Caco-2 (cell line): ENCODE data around the gene HSPBP1. TPM values are rescaled to one million over a fixed set of nuclear protein-coding genes. Genes with fewer than 3 reads are reported as not detected.
"Not testable (repeated sequence)": the region's sequence is repeated elsewhere in the genome, so short reads cannot be mapped to it uniquely, and the experiment has no call there.

ENCODE experiments used
- BruUV-seq: library from RNA; stranded (reverse); fragments of 400-500 nt; replicated peaks from 2 replicates; lab custom pipeline; 2021; lab: Mats Ljungman, UMichigan
- CTCF ChIA-PET: fragments of 300-600 bp; sonication (Branson Sonifier 250); formaldehyde crosslinking; loops from one replicate; lab custom pipeline; 2022; ENCODE audit warnings: antibody characterized with exemption; lab: Charles Lee
- POLR2A ChIA-PET: fragments of 300-600 bp; sonication (Branson Sonifier 250); formaldehyde crosslinking; loops from one replicate; lab custom pipeline; 2022; ENCODE audit warnings: antibody characterized with exemption; lab: Charles Lee
- DNase-seq, 2 experiments: peaks; one replicate each; pipeline versions ENCODE4 v3.0.0 to v3.0.0-alpha.2; 2020 to 2022
- H3K27me3 ChIP-seq: replicated peaks from 2 replicates; pipeline ENCODE4 v1.6.0; 2011; ENCODE audit warnings: low read length; ENCODE audit not compliant: control insufficient read depth, insufficient read depth
- H3K36me3 ChIP-seq: 2 replicates; pipeline ENCODE4 v1.5.1; 2011; ENCODE audit warnings: low read length; ENCODE audit not compliant: control insufficient read depth, insufficient read depth
- H3K4me1 ChIP-seq: fragments of 250-450 bp; sonication (Bioruptor Pico); 2 replicates; pipeline ENCODE4 v1.5.1; 2020; ENCODE audit warnings: mild to moderate bottlenecking
- H3K4me3 ChIP-seq: 2 replicates; pipeline ENCODE4 v1.5.1; 2011; ENCODE audit warnings: low read depth, mild to moderate bottlenecking, control low read depth, low read length
- H3K9me3 ChIP-seq: fragments of 250-450 bp; sonication (Bioruptor Pico); 2 replicates; pipeline ENCODE4 v1.5.1; 2020; ENCODE audit warnings: mild to moderate bottlenecking, moderate library complexity
- H3K27ac Mint-ChIP-seq: one replicate; pipeline ENCODE4 v1.8.0; 2022; ENCODE audit warnings: mixed read lengths; ENCODE audit not compliant: unreplicated experiment
- H3K27me3 Mint-ChIP-seq: one replicate; pipeline ENCODE4 v1.8.0; 2022; ENCODE audit warnings: mixed read lengths; ENCODE audit not compliant: insufficient read depth, unreplicated experiment
- H3K36me3 Mint-ChIP-seq: one replicate; pipeline ENCODE4 v1.8.0; 2022; ENCODE audit warnings: mild to moderate bottlenecking, mixed read lengths; ENCODE audit not compliant: insufficient read depth, unreplicated experiment
- H3K4me1 Mint-ChIP-seq: one replicate; pipeline ENCODE4 v1.8.0; 2022; ENCODE audit warnings: low read depth, mixed read lengths; ENCODE audit not compliant: unreplicated experiment
- H3K4me3 Mint-ChIP-seq: one replicate; pipeline ENCODE4 v1.8.0; 2022; ENCODE audit warnings: mild to moderate bottlenecking, moderate library complexity, mixed read lengths; ENCODE audit not compliant: unreplicated experiment
- H3K9me3 Mint-ChIP-seq: one replicate; pipeline ENCODE4 v1.8.0; 2022; ENCODE audit warnings: mixed read lengths; ENCODE audit not compliant: unreplicated experiment
- CTCF ChIP-seq, 2 experiments: fragments of 200-600 bp in 1 of 2; IDR thresholded peaks; 1 replicate in 1 of 2; 2 replicates in 1 of 2; pipeline versions ENCODE4 v1.5.1 to v1.8.0; 2011 to 2022; ENCODE audit warnings: antibody characterized with exemption in 1 of 2, control low read depth in 1 of 2, inconsistent platforms in 1 of 2, low read depth in 1 of 2, low read length in 1 of 2, mild to moderate bottlenecking in 1 of 2, moderate library complexity in 1 of 2; ENCODE audit not compliant: insufficient read depth in 1 of 2, severe bottlenecking in 1 of 2, unreplicated experiment in 1 of 2
- intact Hi-C: fragments of 100-400 bp; cut with micrococcal nuclease; formaldehyde crosslinking; loops from one replicate; pipeline ENCODE4 v1.10.0; 2022; ENCODE audit not compliant: unreplicated experiment
- total RNA-seq: library from RNA; stranded (reverse); gene quantifications from 2 replicates; pipeline ENCODE4 v1.2.3, GENCODE V29; 2022

HSPBP1 gene
- total RNA-seq, 1 experiment from 2014 or later: 69.6 TPM

- H3K4me3 ChIP-seq: no peak overlapping the region
- intact Hi-C loops: no loop called here
- H3K9me3 Mint-ChIP-seq: peaks cover 1% of the 10 kb centered on the region
- ChIA-PET CTCF (interaction anchor here (0.9 kb wide), 1 partner anchor 33 kb away, joined by 5 read pairs; no protein-coding TSS in a partner anchor), POLR2A (no interaction called here)
- TF ChIP-seq CTCF (IDR thresholded peaks at IDR 0.05; ENCODE audit: insufficient read depth in 1 of 2, low read depth in 1 of 2, low read length in 1 of 2, severe bottlenecking in 1 of 2, unreplicated experiment in 1 of 2): no peak
- peaks cover 3% of the 10 kb centered on the region for H3K36me3 ChIP-seq
- H3K4me1 ChIP-seq: peaks cover 32% of the 10 kb centered on the region
- H3K4me3 Mint-ChIP-seq: no peak overlapping the region
- H3K27ac Mint-ChIP-seq: peak overlapping the region; percentile 98
- H3K9me3 ChIP-seq: no peaks in the 10 kb centered on the region
- no peak for DNase-seq
- H3K4me1 Mint-ChIP-seq: peaks cover 35% of the 10 kb centered on the region
- H3K27me3 Mint-ChIP-seq: no peaks in the 10 kb centered on the region
- BruUV-seq: no TSS peak
- H3K36me3 Mint-ChIP-seq: peaks cover 69% of the 10 kb centered on the region
- no peaks in the 10 kb centered on the region for H3K27me3 ChIP-seq
These were observed 53.1 kb downstream of the HSPBP1 start for GRCh38 chr19:55226788-55227187.

- Histone ChIP-seq H3K27me3 (no peaks in the 10 kb centered on the region), H3K4me3 (no peak overlapping the region), H3K9me3 (no peaks in the 10 kb centered on the region), H3K4me1 (peaks cover 32% of the 10 kb centered on the region), H3K36me3 (peaks cover 3% of the 10 kb centered on the region)
- H3K4me3 Mint-ChIP-seq: no peak overlapping the region
- peaks cover 7% of the 10 kb centered on the region for H3K9me3 Mint-ChIP-seq
- ChIA-PET POLR2A (no interaction called here), CTCF (no interaction called here)
- DNase-seq: no peak
- no peaks in the 10 kb centered on the region for H3K27me3 Mint-ChIP-seq
- H3K4me1 Mint-ChIP-seq: peaks cover 35% of the 10 kb centered on the region
- H3K36me3 Mint-ChIP-seq: peaks cover 69% of the 10 kb centered on the region
- no peak overlapping the region for H3K27ac Mint-ChIP-seq
- intact Hi-C loops: no loop called here
- TF ChIP-seq CTCF (IDR thresholded peaks at IDR 0.05; ENCODE audit: insufficient read depth in 1 of 2, low read depth in 1 of 2, low read length in 1 of 2, severe bottlenecking in 1 of 2, unreplicated experiment in 1 of 2): no peak
- no TSS peak for BruUV-seq
These were observed 53.6 kb downstream of the HSPBP1 start for GRCh38 chr19:55226273-55226672.

- Mint-ChIP-seq H3K9me3 (peaks cover 14% of the 10 kb centered on the region), H3K4me1 (peaks cover 35% of the 10 kb centered on the region), H3K36me3 (peaks cover 72% of the 10 kb centered on the region), H3K4me3 (peak overlapping the region; percentile 20), H3K27ac (peak overlapping the region; percentile 60), H3K27me3 (no peaks in the 10 kb centered on the region)
- Histone ChIP-seq H3K36me3 (peaks cover 3% of the 10 kb centered on the region), H3K4me1 (peaks cover 32% of the 10 kb centered on the region), H3K4me3 (no peak overlapping the region), H3K9me3 (0 out of 2 replicates have a peak, but pooled peaks cover 1% of the 10 kb centered on the region), H3K27me3 (no peaks in the 10 kb centered on the region)
- ChIA-PET POLR2A (no interaction called here), CTCF (no interaction called here)
- no peak for TF ChIP-seq CTCF (IDR thresholded peaks at IDR 0.05; ENCODE audit: insufficient read depth in 1 of 2, low read depth in 1 of 2, low read length in 1 of 2, severe bottlenecking in 1 of 2, unreplicated experiment in 1 of 2)
- intact Hi-C loops: no loop called here
- no peak for DNase-seq
- BruUV-seq: no TSS peak
These were observed 54.4 kb downstream of the HSPBP1 start for GRCh38 chr19:55225415-55225958.

GRCh38 chr19:55224679-55225414, 55.1 kb downstream of the HSPBP1 start:
- peaks cover 27% of the 10 kb centered on the region for H3K4me1 ChIP-seq
- H3K9me3 ChIP-seq, POLR2A ChIA-PET, DNase-seq, H3K4me3 Mint-ChIP-seq, CTCF ChIA-PET, BruUV-seq, H3K27me3 Mint-ChIP-seq, intact Hi-C loops, H3K36me3 ChIP-seq, H3K4me3 ChIP-seq, H3K27me3 ChIP-seq: not testable (repeated sequence)
- Mint-ChIP-seq H3K36me3 (peaks cover 78% of the 10 kb centered on the region), H3K27ac (peak overlapping the region; percentile 60), H3K4me1 (peaks cover 29% of the 10 kb centered on the region), H3K9me3 (peaks cover 20% of the 10 kb centered on the region)
